HG03103 (cell line): ENCODE results near the gene NFAT5.
A peak's percentile ranks its signal among the peaks of the same experiment; 100 is the strongest.
"Not testable (repeated sequence)": the region's sequence is repeated elsewhere in the genome, so short reads cannot be mapped to it uniquely, and the experiment has no call there.

Experiments
- ATAC-seq: cut with Tn5 transposase; IDR thresholded peaks from one replicate; pipeline ENCODE4 v1.9.1; 2021; ENCODE audit warnings: low read depth; ENCODE audit not compliant: unreplicated experiment

The NFAT5 gene, protein sequence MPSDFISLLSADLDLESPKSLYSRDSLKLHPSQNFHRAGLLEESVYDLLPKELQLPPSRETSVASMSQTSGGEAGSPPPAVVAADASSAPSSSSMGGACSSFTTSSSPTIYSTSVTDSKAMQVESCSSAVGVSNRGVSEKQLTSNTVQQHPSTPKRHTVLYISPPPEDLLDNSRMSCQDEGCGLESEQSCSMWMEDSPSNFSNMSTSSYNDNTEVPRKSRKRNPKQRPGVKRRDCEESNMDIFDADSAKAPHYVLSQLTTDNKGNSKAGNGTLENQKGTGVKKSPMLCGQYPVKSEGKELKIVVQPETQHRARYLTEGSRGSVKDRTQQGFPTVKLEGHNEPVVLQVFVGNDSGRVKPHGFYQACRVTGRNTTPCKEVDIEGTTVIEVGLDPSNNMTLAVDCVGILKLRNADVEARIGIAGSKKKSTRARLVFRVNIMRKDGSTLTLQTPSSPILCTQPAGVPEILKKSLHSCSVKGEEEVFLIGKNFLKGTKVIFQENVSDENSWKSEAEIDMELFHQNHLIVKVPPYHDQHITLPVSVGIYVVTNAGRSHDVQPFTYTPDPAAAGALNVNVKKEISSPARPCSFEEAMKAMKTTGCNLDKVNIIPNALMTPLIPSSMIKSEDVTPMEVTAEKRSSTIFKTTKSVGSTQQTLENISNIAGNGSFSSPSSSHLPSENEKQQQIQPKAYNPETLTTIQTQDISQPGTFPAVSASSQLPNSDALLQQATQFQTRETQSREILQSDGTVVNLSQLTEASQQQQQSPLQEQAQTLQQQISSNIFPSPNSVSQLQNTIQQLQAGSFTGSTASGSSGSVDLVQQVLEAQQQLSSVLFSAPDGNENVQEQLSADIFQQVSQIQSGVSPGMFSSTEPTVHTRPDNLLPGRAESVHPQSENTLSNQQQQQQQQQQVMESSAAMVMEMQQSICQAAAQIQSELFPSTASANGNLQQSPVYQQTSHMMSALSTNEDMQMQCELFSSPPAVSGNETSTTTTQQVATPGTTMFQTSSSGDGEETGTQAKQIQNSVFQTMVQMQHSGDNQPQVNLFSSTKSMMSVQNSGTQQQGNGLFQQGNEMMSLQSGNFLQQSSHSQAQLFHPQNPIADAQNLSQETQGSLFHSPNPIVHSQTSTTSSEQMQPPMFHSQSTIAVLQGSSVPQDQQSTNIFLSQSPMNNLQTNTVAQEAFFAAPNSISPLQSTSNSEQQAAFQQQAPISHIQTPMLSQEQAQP (N-terminal part only)

DNA sequence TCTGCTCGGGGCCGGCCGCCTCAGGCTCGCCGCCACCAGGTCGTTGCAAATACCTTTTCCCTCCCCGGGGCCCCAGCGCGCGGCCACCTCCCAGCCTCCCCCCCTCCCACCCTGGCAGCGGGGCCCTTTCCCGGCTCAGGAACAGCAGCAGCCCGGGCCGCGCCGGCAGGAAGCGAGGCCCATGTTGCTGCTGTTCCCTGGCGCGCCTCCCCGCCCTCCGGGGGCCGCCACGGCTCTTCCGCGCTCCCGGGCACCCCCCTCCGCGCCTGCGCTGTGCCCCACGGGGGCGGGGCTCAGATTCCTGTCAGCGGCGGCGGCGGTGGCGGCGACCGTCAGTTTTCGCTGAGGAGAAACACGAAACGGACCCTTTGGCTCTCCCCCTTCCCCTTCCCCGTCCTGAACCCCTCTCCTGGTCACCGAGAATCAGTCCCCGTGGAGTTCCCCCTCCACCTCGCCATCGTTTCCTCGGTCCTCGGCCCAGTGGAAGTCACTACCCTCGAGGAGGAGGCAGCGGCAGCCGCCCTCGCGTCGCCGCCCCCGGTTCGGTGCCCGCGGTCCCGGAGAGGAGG is at the start of gene NFAT5:
Gene NFAT5, plus strand, starts transcription at position 296 of the 569 bp plus-strand sequence. CDS start 336 bp downstream, outside the sequence.
- peak; percentile 45 for ATAC-seq

DNA sequence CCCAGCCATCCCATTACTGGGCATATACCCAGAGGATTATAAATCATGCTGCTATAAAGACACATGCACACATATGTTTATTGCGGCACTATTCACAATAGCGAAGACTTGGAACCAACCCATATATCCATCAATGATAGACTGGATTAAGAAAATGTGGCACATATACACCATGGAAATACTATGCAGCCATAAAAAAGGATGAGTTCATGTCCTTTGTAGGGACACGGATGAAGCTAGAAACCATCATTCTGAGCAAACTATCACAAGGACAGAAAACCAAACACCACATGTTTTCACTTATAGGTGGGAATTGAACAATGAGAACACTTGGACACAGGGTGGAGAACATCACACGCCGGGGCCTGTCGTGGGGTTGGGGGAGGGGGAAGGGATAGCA is 47.9 kb upstream of the NFAT5 start:
- not testable (repeated sequence) for ATAC-seq

DNA sequence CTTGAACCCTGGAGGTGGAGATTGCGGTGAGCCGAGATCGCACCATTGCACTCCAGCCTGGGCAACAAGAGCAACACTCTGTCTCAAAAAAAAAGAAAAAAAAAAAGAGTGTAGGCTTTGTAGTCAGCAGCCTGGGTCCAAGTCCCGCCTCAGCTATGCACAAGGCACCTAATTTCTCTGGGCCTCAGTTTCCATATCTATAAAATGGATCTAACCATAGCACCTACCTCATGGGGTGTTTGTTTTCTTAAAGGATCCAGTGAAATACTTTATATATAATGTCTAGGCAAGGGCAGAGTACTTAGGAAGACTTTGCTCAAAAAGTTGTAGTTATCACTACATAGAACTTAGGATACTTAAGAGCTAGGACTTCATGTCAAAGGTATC is 45.4 kb upstream of the NFAT5 start:
- ATAC-seq = no peak

DNA sequence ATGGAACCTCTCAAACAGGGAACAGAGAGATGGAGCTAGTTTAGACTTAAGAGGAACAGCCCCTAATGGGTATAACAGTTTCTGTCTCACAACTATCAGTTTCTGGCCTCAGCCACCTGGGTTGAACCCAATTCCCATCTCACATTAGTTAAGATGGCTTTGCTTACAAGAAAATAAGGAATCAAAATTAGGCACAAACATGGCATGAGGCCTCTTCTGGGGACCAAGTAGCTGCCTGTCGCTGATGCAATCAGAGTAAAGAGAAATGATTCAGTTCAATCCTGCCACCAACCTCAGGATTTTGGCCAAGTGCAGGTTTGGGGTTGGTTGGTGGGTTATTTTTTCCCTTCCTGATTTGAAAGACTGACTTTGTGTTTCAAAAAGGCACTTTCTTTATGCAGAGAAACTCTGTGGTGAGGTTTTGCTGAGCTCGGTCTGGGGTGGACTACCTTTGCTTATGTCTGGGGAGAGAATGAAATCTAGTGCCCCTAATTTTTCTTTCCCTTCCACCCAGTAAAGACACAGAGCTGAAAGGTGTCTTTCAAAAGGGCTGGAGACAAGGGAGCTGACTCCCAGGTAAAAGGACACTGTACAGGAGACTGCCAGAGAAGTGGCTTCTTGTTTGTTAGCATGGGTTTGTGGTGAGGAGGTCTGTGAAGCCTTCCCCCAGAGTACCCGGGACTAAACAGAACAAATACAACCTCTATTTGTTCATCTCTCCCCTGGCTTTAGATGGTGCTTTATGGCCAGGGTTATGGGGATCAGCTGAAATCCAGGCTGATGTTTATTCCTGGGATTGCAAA is 44.8 kb upstream of the NFAT5 start:
- ATAC-seq = no peak

DNA sequence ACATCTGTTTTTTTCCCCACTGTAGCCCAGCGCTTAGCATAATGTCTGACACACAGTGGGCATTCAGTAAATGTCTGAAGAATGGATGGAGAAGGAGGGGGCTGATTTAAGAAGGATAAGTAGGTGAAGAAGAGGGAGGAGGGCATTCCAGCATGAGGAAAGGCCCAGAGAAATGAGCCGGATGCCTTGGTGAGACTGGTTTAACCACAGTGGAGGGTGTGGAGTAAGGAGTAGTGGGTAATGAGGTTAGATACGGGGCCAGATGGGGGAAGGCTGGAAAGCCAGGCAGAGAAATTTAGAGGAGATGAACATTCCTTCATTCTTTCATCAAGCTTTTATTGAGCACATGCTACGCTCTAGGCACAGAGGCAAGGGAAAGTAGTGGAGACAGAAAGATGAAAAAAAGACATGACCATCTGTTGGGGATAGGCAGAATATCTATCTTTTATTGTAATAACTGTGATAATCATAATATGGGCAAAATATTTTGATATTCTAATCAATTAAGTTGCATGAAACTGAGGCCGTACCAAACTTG is 43.7 kb upstream of the NFAT5 start:
- ATAC-seq = no peak

DNA sequence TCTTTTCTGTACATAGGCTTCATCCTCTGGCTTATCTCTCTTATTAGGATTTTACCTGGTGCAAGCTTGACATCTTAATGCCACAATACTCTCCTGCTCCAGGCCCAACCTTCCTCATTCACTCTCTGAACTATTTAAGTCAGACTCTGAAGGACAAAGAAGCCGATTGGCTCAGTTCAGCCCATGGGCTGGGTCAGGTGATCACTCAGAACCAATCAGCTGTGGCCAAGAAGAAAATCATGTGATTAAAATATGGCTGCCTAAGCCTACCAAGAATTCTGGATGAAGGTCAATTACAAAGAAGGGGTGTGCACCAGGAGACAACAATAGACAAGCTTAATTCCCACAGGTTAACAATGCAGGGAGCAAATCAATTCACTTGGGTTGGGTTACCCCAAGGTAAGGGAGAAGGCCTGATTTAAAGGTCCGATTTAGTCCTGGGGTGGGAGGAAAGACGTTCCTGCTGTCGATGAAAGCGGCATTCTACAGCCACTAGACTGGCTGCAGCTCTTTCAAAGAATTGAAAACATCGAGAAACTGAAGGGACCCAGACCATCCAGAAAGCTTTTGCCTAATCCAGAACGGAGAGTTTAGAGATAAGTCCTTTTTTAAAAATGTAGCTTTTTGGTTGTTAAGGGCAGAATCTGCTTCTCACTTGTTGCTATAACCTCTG is 42.9 kb upstream of the NFAT5 start:
- ATAC-seq = no peak

DNA sequence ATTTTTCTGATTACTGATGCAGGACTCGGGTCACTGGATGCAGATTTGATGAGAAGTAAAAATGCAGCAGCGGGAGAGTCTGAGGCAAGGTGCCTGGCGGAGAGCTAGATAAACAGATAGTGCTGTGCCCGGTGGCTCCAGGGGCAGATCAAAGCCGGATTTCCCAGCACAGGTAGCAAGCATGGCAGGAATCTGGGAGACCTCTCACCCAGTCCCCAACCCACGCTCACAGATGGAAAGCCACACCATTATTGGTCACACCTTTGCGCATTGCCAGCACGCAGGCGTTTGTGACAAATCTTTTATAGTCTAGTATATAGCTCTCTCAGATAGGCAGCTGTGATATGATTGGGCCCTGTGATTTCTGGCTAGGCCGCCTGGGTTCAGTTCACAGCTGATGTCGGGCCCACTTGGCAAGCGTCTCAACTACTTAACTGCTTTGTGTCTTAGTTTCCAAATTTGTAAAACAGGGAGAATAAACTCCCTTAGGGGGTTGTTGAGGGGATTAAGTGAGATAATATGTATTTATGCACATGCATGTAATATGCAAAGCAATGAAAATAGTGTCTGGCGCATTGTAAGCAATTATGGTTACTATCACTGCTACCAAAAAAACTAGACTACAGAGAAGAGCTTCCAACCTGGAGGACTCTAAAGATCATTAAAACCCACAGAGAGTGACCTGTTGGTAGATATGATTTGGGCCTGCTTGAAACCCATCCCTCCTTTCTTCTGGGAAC is 42.0 kb upstream of the NFAT5 start:
- ATAC-seq = no peak

DNA sequence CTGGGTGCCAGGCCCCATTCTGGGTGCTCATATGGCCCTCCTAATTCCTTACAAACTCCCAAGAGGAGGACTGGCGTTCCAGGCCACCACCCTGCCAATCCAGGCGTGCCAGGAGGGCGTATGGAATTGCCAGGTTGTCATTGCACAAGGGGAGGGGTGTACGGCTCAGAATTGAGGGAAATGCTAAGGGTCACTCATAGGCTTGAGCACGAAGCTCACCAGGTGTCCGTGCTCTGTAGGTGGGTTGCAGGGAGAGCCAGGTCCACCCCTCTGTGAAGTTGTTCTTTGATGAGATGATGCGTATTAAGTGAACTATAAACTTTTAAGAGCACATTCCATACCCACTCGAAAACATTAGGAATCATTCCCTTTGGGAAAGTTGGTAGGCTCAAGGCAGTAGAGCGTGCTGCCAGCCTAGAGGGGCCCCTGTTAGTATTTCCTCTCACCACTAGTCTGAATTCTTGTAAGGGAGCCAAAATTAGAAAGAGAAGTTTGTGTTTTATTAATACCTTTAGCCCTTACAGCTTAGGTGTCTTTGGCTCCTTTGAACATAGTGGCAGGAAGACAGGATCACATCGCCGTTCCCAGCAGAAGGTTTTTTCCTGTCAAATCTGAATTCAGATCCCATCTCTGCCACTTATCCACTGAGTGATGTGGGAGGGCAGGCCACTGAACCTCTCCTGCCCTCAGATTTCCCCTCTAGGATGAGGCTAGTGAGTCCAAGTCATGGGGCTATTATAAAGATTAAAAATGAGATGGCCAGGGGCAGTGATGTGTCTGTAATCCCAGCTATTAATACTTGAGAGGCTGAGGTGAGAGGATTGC is 38.7 kb upstream of the NFAT5 start:
- ATAC-seq = no peak

DNA sequence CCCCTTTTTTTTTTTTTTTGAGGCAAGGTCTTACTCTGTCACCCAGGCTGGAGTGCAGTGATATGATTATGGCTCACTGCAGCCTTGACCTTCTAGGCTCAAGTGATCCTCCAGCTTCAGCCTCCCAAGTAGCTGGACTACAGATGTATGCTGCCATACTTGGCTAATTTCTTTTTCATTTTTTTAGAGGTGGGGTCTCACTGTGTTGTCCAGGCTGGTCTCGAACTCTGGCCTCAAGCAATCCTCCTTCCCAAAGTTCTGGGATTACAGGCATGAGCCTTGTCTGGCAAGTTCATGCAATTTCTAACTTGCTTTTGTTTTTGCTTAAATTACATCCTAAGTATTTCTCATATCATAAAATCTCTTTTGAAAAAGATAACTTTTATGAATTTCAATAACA is 33.8 kb upstream of the NFAT5 start:
- no peak for ATAC-seq

DNA sequence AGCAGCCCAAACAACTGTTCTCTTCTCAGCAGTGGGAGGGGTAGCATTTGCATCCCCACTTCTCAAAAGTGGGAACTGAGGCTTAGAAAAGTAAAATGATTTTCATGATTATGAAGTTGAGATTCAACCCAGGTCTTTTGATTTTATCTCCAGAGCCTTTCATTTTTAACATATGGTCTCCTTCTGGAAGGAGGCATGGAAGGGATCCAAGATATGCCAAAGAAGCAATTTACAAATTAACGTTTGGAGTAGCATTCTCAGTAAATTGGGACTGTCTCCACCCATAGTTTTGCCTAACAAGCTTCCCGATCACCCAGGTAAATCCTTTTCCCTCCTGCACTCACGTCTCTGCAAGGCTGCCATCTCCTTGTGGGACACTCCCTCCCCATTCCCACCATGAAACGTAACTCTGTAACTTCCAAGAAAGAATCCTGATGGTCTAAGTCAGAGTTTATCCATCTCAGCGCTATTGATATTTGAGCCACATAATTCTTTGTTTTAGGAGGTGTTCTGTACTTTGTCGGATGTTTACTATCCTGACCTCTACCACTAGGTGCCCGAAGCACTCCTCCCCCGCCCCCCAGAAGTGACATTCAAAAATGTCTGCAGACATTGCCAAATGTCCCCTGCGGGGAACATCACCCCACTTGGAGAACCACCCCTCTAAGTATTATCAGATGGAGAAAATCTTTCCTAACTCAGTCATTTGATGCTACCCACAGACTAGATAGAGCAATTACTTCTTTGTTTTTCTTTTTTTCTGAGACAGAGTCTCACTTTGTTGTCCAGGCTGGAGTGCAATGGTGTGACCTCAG is 32.9 kb upstream of the NFAT5 start:
- ATAC-seq = no peak

DNA sequence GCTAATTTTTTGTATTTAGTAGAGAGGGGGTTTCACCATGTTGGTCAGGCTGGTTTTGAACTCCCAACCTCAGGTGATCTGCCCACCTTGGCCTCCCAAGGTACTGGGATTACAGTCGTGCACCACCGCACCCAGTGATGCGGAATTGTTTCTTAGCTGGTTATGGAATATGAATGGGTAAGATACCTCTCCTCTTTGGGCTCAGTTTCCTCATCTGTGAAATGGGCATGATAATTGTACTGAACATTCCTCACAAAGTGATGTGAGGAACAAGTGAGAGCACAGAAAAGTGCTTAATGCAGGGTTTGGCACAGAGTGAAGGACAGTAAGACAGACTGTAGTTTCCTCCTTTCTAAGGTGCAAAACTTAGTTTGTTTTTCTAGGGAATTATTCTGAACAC is 31.0 kb upstream of the NFAT5 start:
- no peak for ATAC-seq

DNA sequence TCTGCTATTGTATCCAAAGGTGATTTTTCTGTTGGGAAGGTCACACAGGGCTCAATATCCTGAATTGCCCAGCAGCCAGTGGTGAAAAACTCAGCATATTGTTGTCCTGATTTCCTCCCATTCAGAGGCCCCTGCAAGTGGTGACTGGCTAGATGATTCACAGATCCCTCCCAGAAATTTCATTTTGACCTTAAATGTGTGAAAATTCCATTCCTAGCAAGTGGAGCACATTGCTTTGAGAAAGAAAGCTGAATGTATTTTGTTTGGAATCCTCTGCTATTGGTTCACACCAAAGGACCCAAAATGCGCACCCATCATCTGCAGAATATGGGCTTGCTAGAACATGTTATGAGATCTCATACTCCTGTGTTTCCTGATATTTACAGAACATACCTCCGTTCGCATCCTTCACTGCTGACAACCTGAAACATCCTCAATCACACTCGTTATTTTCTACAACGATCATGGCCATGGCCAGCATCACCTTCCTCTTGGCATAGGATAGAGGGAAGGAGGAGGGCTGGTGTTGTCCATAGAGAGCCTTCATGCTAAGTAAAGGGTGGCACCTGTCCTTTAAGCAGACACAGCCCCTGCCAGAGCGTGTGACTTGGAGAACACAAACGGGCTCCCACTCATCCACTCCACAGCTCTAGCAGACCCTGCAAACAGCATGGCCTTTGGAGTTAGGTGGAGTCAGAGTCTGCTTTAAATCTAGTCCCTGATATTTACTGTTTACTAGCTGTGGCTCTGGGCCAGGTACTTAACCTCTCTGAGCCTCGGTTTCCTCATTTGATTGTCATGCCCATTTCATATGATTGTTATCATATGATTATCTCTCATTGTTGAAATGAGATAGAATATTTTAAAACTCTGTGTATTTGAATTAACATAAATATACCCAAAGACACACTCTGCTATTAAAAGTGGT is 30.4 kb upstream of the NFAT5 start:
- no peak for ATAC-seq

DNA sequence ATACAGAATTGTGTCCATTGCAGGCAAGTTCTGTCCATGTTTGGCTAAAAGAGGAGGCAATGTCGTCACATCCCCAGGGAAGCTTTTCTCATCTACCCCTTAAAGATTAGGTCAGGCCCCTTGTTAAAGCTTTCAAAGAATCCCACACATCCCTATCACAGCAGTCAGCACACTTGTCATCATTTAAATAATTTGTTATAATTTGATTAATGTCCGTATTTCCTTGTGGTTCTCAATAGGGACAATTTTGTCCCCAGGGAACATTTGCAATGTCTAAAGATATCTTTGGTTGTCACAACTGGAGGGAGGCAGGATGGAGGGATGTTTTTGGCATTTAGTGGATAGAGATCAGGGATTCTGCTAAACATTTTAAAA is 28.1 kb upstream of the NFAT5 start:
- no peak for ATAC-seq

DNA sequence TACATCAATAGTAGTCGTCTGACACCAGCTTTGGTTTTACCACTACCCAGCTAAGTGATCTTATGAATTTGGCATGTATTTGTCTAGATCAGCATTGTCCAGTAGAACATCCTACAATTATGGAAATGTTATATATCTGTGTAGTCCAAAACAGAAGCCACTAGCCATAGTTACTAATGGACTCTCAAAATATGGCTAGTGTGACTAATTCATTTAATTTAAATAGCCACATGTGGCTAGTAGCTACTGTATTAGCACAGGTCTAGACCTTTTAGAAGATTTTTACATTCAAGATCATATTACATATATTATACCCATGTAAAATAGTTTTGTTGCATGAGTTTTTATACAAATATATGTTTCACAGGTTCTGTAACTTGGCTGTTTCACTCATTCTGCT is 27.0 kb upstream of the NFAT5 start:
- ATAC-seq = no peak

DNA sequence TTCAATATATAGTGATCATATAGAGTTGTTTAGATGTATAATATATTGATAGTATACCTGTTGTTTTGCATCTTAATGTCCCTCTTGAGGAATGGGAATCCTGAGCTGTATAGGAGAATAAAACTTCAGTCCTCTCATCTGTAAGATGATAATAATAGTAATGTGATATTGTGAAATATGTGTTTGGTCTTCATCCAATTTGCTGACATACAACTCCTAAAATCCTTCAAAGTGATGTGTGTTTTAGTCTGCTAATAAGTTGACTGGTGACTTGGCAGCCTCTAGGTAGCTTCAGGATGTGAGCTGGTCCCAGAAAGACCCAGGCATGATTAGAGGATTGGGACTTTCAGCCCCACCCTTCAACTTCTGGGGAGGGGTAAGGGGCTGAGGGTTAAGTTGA is 22.8 kb upstream of the NFAT5 start:
- ATAC-seq = no peak

DNA sequence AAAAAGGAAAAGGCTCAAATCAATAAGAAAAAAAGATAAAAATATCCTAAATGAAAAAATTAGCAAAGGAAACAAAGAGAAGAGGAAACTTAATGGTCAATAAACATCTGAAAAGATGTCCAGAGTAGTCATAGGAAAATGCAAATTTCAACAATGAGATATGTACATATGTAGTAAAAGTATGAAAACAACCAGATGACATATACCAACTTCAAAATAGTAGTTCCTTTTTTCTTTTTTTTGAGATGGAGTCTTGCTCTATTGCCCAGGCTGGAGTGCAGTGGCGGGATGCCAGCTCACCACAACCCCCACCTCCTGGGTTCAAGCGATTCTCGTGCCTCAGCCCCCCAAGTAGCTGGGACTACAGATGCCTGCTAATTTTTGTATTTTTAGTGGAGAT is 21.7 kb upstream of the NFAT5 start:
- no peak for ATAC-seq
